ENCODE results near the gene AGTR1.
A peak's percentile ranks its signal among the peaks of the same experiment; 100 is the strongest.

Gene AGTR1

GRCh38 chr3:148716657-148717056, 19.0 kb downstream of the AGTR1 start:
- DNase-seq (ENCODE audit: insufficient read length, low spot score) = no peak
- no peak for FAIRE-seq
- TF ChIP-seq SPI1 (IDR thresholded peaks at IDR 0.05; ENCODE audit: low read depth, low read length) = no peak

GRCh38 chr3:148717885-148718561, 20.3 kb downstream of the AGTR1 start:
- DNase-seq (ENCODE audit: insufficient read length, low spot score) (no peak), FAIRE-seq (no peak)
- TF ChIP-seq POLR2A (IDR thresholded peaks at IDR 0.05; ENCODE audit: low read depth, low read length) = no peak
- TF ChIP-seq POU2F2 (IDR thresholded peaks at IDR 0.05; ENCODE audit: low read depth, low read length) = no peak
- no peak for TF ChIP-seq POLR2AphosphoS5 (IDR thresholded peaks at IDR 0.05; ENCODE audit: low read depth, low read length)
- TF ChIP-seq TAF1 (IDR thresholded peaks at IDR 0.05; ENCODE audit: low read depth, low read length) = no peak
- no peak for TF ChIP-seq PAX5 (IDR thresholded peaks at IDR 0.05; ENCODE audit: insufficient read depth, low read length, severe bottlenecking)
- no peak for TF ChIP-seq SPI1 (IDR thresholded peaks at IDR 0.05; ENCODE audit: low read depth, low read length)

- FAIRE-seq = no peak
- no peak for TF ChIP-seq POLR2AphosphoS5 (IDR thresholded peaks at IDR 0.05; ENCODE audit: low read depth, low read length)
- no peak for TF ChIP-seq SPI1 (IDR thresholded peaks at IDR 0.05; ENCODE audit: low read depth, low read length)
- no peak for TF ChIP-seq TAF1 (IDR thresholded peaks at IDR 0.05; ENCODE audit: low read depth, low read length)
- TF ChIP-seq PAX5 (IDR thresholded peaks at IDR 0.05; ENCODE audit: insufficient read depth, low read length, severe bottlenecking) = no peak
- no peak for TF ChIP-seq POLR2A (IDR thresholded peaks at IDR 0.05; ENCODE audit: low read depth, low read length)
- TF ChIP-seq POU2F2 (IDR thresholded peaks at IDR 0.05; ENCODE audit: low read depth, low read length) = no peak
- no peak for DNase-seq (ENCODE audit: insufficient read length, low spot score)
Observed at GRCh38 chr3:148718982-148719862, 21.5 kb downstream of the AGTR1 start.

GRCh38 chr3:148720873-148721272, 23.2 kb downstream of the AGTR1 start:
- FAIRE-seq = no peak
- DNase-seq (ENCODE audit: insufficient read length, low spot score) = no peak

GRCh38 chr3:148723631-148724030, 25.9 kb downstream of the AGTR1 start:
- no peak for TF ChIP-seq TAF1 (IDR thresholded peaks at IDR 0.05; ENCODE audit: low read depth, low read length)
- no peak for TF ChIP-seq POLR2A (IDR thresholded peaks at IDR 0.05; ENCODE audit: low read depth, low read length)
- no peak for TF ChIP-seq POLR2AphosphoS5 (IDR thresholded peaks at IDR 0.05; ENCODE audit: low read depth, low read length)
- no peak for TF ChIP-seq SPI1 (IDR thresholded peaks at IDR 0.05; ENCODE audit: low read depth, low read length)
- no peak for TF ChIP-seq PAX5 (IDR thresholded peaks at IDR 0.05; ENCODE audit: insufficient read depth, low read length, severe bottlenecking)
- no peak for TF ChIP-seq POU2F2 (IDR thresholded peaks at IDR 0.05; ENCODE audit: low read depth, low read length)
- no peak for FAIRE-seq
- no peak for DNase-seq (ENCODE audit: insufficient read length, low spot score)

More at GRCh38 chr3:148720873-148721272, 23.2 kb downstream of the AGTR1 start:
- no peak for TF ChIP-seq POLR2AphosphoS5 (IDR thresholded peaks at IDR 0.05; ENCODE audit: low read depth, low read length)
- TF ChIP-seq POLR2A (IDR thresholded peaks at IDR 0.05; ENCODE audit: low read depth, low read length) = no peak
- TF ChIP-seq TAF1 (IDR thresholded peaks at IDR 0.05; ENCODE audit: low read depth, low read length) = no peak
- no peak for TF ChIP-seq PAX5 (IDR thresholded peaks at IDR 0.05; ENCODE audit: insufficient read depth, low read length, severe bottlenecking)

GRCh38 chr3:148727231-148727630, 29.5 kb downstream of the AGTR1 start:
- DNase-seq (ENCODE audit: insufficient read length, low spot score) (peak; percentile 11), FAIRE-seq (no peak)
- TF ChIP-seq PAX5 (IDR thresholded peaks at IDR 0.05; ENCODE audit: insufficient read depth, low read length, severe bottlenecking) (no peak), POU2F2 (IDR thresholded peaks at IDR 0.05; ENCODE audit: low read depth, low read length) (no peak), TAF1 (IDR thresholded peaks at IDR 0.05; ENCODE audit: low read depth, low read length) (no peak), POLR2AphosphoS5 (IDR thresholded peaks at IDR 0.05; ENCODE audit: low read depth, low read length) (no peak), POLR2A (IDR thresholded peaks at IDR 0.05; ENCODE audit: low read depth, low read length) (no peak), SPI1 (IDR thresholded peaks at IDR 0.05; ENCODE audit: low read depth, low read length) (no peak)

- FAIRE-seq = no peak
- no peak for DNase-seq (ENCODE audit: insufficient read length, low spot score)
- TF ChIP-seq TAF1 (IDR thresholded peaks at IDR 0.05; ENCODE audit: low read depth, low read length) (no peak), SPI1 (IDR thresholded peaks at IDR 0.05; ENCODE audit: low read depth, low read length) (no peak), POLR2AphosphoS5 (IDR thresholded peaks at IDR 0.05; ENCODE audit: low read depth, low read length) (no peak), POLR2A (IDR thresholded peaks at IDR 0.05; ENCODE audit: low read depth, low read length) (no peak), POU2F2 (IDR thresholded peaks at IDR 0.05; ENCODE audit: low read depth, low read length) (no peak), PAX5 (IDR thresholded peaks at IDR 0.05; ENCODE audit: insufficient read depth, low read length, severe bottlenecking) (no peak)
Observed at GRCh38 chr3:148728753-148729152, 31.1 kb downstream of the AGTR1 start.

- FAIRE-seq (no peak), DNase-seq (ENCODE audit: insufficient read length, low spot score) (no peak)
- no peak for TF ChIP-seq PAX5 (IDR thresholded peaks at IDR 0.05; ENCODE audit: insufficient read depth, low read length, severe bottlenecking)
- TF ChIP-seq POU2F2 (IDR thresholded peaks at IDR 0.05; ENCODE audit: low read depth, low read length) = no peak
- no peak for TF ChIP-seq POLR2AphosphoS5 (IDR thresholded peaks at IDR 0.05; ENCODE audit: low read depth, low read length)
- TF ChIP-seq POLR2A (IDR thresholded peaks at IDR 0.05; ENCODE audit: low read depth, low read length) = no peak
- no peak for TF ChIP-seq SPI1 (IDR thresholded peaks at IDR 0.05; ENCODE audit: low read depth, low read length)
- no peak for TF ChIP-seq TAF1 (IDR thresholded peaks at IDR 0.05; ENCODE audit: low read depth, low read length)
Observed at GRCh38 chr3:148729476-148730055, 31.9 kb downstream of the AGTR1 start.

GRCh38 chr3:148730676-148731075, 33.0 kb downstream of the AGTR1 start:
- FAIRE-seq = no peak
- no peak for DNase-seq (ENCODE audit: insufficient read length, low spot score)
- TF ChIP-seq SPI1 (IDR thresholded peaks at IDR 0.05; ENCODE audit: low read depth, low read length) (no peak), TAF1 (IDR thresholded peaks at IDR 0.05; ENCODE audit: low read depth, low read length) (no peak), POLR2AphosphoS5 (IDR thresholded peaks at IDR 0.05; ENCODE audit: low read depth, low read length) (no peak), PAX5 (IDR thresholded peaks at IDR 0.05; ENCODE audit: insufficient read depth, low read length, severe bottlenecking) (no peak), POLR2A (IDR thresholded peaks at IDR 0.05; ENCODE audit: low read depth, low read length) (no peak), POU2F2 (IDR thresholded peaks at IDR 0.05; ENCODE audit: low read depth, low read length) (no peak)

All from GM12891 (cell line).